IMR-90 (cell line): ENCODE results near the gene KDM4B. TPM values are rescaled to one million over a fixed set of nuclear protein-coding genes. Genes with fewer than 3 reads are reported as not detected.

Experiments
- ATAC-seq: fragments of 200-7000 bp; cut with Tn5 transposase; 2 replicates; pipeline ENCODE4 v1.9.1; 2020; ENCODE audit warnings: low read depth, mild to moderate bottlenecking, moderate library complexity
- BruUV-seq: library from RNA; stranded (reverse); fragments of 400-500 nt; replicated peaks from 2 replicates; lab custom pipeline; 2021; lab: Mats Ljungman, UMichigan
- CTCF ChIA-PET: fragments of 300-600 bp; formaldehyde crosslinking; extraction: SDS; loops from one replicate; lab custom pipeline; 2021; ENCODE audit warnings: antibody characterized with exemption; lab: Yijun Ruan, JAX
- POLR2A ChIA-PET: fragments of 300-600 bp; sonication (Branson Sonifier 250); formaldehyde crosslinking; loops from one replicate; lab custom pipeline; 2022; ENCODE audit warnings: antibody characterized with exemption; ENCODE audit not compliant: unreplicated experiment; lab: Charles Lee
- DNase-seq: peaks from one replicate; pipeline ENCODE4 v3.0.0; 2013
- H2AFZ ChIP-seq: replicated peaks from 2 replicates; pipeline ENCODE3; 2013; ENCODE audit warnings: low read length, mild to moderate bottlenecking; ENCODE audit not compliant: poor library complexity
- H2AK5ac ChIP-seq: 2 replicates; pipeline ENCODE4 v1.6.1; 2013; ENCODE audit warnings: low read depth, low read length, inconsistent platforms
- H2AK9ac ChIP-seq: replicated peaks from 2 replicates; pipeline ENCODE3; 2013; ENCODE audit warnings: mild to moderate bottlenecking, low read depth, low read length, moderate library complexity; ENCODE audit not compliant: poor library complexity
- H2BK120ac ChIP-seq: 2 replicates; pipeline ENCODE4 v1.6.1; 2013; ENCODE audit warnings: low read depth, low read length, inconsistent platforms
- H2BK15ac ChIP-seq: 3 replicates; pipeline ENCODE4 v1.6.1; 2013; ENCODE audit warnings: low read depth, low read length, inconsistent platforms
- H2BK20ac ChIP-seq: 2 replicates; pipeline ENCODE4 v1.6.1; 2013; ENCODE audit warnings: low read depth, mild to moderate bottlenecking, inconsistent platforms, low read length, moderate library complexity
- H2BK5ac ChIP-seq: 2 replicates; pipeline ENCODE4 v1.6.1; 2013; ENCODE audit warnings: mild to moderate bottlenecking, low read depth, low read length, inconsistent platforms; ENCODE audit not compliant: poor library complexity, severe bottlenecking
- H3K14ac ChIP-seq: replicated peaks from 2 replicates; pipeline ENCODE4 v1.6.1; 2013; ENCODE audit warnings: low read depth, low read length, inconsistent platforms
- H3K18ac ChIP-seq: 2 replicates; pipeline ENCODE4 v1.6.1; 2013; ENCODE audit warnings: low read depth, low read length, control low read depth
- H3K23ac ChIP-seq: 2 replicates; pipeline ENCODE4 v1.6.1; 2013; ENCODE audit warnings: low read depth, low read length, inconsistent platforms
- H3K27ac ChIP-seq: 2 replicates; pipeline ENCODE4 v1.5.1; 2013; ENCODE audit warnings: mild to moderate bottlenecking, control low read depth, low read length; ENCODE audit not compliant: insufficient read depth
- H3K27me3 ChIP-seq: 2 replicates; pipeline ENCODE4 v1.6.1; 2013; ENCODE audit warnings: low read length; ENCODE audit not compliant: control insufficient read depth, insufficient read depth
- H3K36me3 ChIP-seq: 2 replicates; pipeline ENCODE4 v1.6.1; 2013; ENCODE audit warnings: low read length, mixed read lengths; ENCODE audit not compliant: control insufficient read depth, insufficient read depth
- H3K4ac ChIP-seq: 2 replicates; pipeline ENCODE4 v1.6.1; 2013; ENCODE audit warnings: low read depth, low read length, inconsistent platforms
- H3K4me1 ChIP-seq: 2 replicates; pipeline ENCODE4 v1.6.1; 2013; ENCODE audit warnings: low read length, mixed read lengths; ENCODE audit not compliant: control insufficient read depth, insufficient read depth
- H3K4me2 ChIP-seq: 2 replicates; pipeline ENCODE4 v1.6.1; 2013; ENCODE audit warnings: low read depth, mild to moderate bottlenecking, control low read depth, low read length, moderate library complexity
- H3K4me3 ChIP-seq: 2 replicates; pipeline ENCODE4 v1.5.1; 2013; ENCODE audit warnings: low read depth, mild to moderate bottlenecking, control low read depth, low read length, moderate library complexity; ENCODE audit not compliant: insufficient read depth
- H3K56ac ChIP-seq: 2 replicates; pipeline ENCODE4 v1.6.1; 2013; ENCODE audit warnings: low read length, inconsistent platforms; ENCODE audit not compliant: insufficient read depth; ENCODE audit errors: extremely low read depth
- H3K79me1 ChIP-seq, 2 experiments: 2 replicates each; pipeline ENCODE4 v1.6.1; 2013; ENCODE audit warnings: low read length in 2 of 2, inconsistent platforms in 1 of 2, low read depth in 1 of 2
- H3K9ac ChIP-seq: 2 replicates; pipeline ENCODE4 v1.6.1; 2013; ENCODE audit warnings: low read depth, low read length, control low read depth
- H3K9me1 ChIP-seq: 2 replicates; pipeline ENCODE4 v1.6.1; 2013; ENCODE audit warnings: low read length, inconsistent platforms; ENCODE audit not compliant: insufficient read depth
- H3K9me3 ChIP-seq: 2 replicates; pipeline ENCODE4 v1.6.1; 2013; ENCODE audit warnings: low read length; ENCODE audit not compliant: control insufficient read depth, insufficient read depth
- H4K20me1 ChIP-seq: 2 replicates; pipeline ENCODE4 v1.6.1; 2013; ENCODE audit warnings: low read length, inconsistent platforms; ENCODE audit not compliant: insufficient read depth
- H4K5ac ChIP-seq: 2 replicates; pipeline ENCODE4 v1.6.1; 2013; ENCODE audit warnings: mild to moderate bottlenecking, low read depth, low read length, control low read depth
- H4K8ac ChIP-seq, 2 experiments: 2 replicates each; pipeline ENCODE4 v1.6.1; 2013; ENCODE audit warnings: low read depth in 2 of 2, low read length in 2 of 2, control low read depth in 1 of 2, inconsistent platforms in 1 of 2
- H4K91ac ChIP-seq: 2 replicates; pipeline ENCODE4 v1.6.1; 2013; ENCODE audit warnings: low read depth, low read length, inconsistent platforms; ENCODE audit not compliant: insufficient read depth
- BHLHE40 ChIP-seq: fragments of 150-350 bp; IDR thresholded peaks from 2 replicates; pipeline ENCODE4 v1.6.1; 2016; ENCODE audit warnings: mild to moderate bottlenecking, low read depth, low read length
- CEBPB ChIP-seq: IDR thresholded peaks from 2 replicates; pipeline ENCODE4 v1.6.1; 2012; ENCODE audit warnings: low read depth, low read length, improper control_type of control experiment
- CHD1 ChIP-seq: IDR thresholded peaks from 2 replicates; pipeline ENCODE4 v1.6.1; 2012; ENCODE audit warnings: low read depth, low read length, improper control_type of control experiment
- FOS ChIP-seq: fragments of 150-350 bp; IDR thresholded peaks from 2 replicates; pipeline ENCODE4 v1.6.1; 2016; ENCODE audit warnings: low read depth, low read length
- MAFK ChIP-seq: IDR thresholded peaks from 2 replicates; pipeline ENCODE4 v1.6.1; 2012; ENCODE audit warnings: low read depth, low read length, improper control_type of control experiment
- MAZ ChIP-seq: IDR thresholded peaks from 2 replicates; pipeline ENCODE4 v1.6.1; 2012; ENCODE audit warnings: low read depth, mild to moderate bottlenecking, low read length, improper control_type of control experiment, moderate library complexity, borderline replicate concordance
- MXI1 ChIP-seq: IDR thresholded peaks from 2 replicates; pipeline ENCODE4 v1.6.1; 2012; ENCODE audit warnings: low read depth, mild to moderate bottlenecking, low read length, moderate library complexity, borderline replicate concordance
- NFE2L2 ChIP-seq: fragments of 150-350 bp; IDR thresholded peaks from 2 replicates; pipeline ENCODE4 v1.6.1; 2016; ENCODE audit warnings: low read depth, mild to moderate bottlenecking, low read length
- POLR2A ChIP-seq: IDR thresholded peaks from 2 replicates; pipeline ENCODE4 v1.6.1; 2012; ENCODE audit warnings: mild to moderate bottlenecking, low read depth, low read length
- RCOR1 ChIP-seq: IDR thresholded peaks from 2 replicates; pipeline ENCODE4 v1.6.1; 2012; ENCODE audit warnings: mild to moderate bottlenecking, low read length, improper control_type of control experiment; ENCODE audit not compliant: insufficient replicate concordance
- RFX5 ChIP-seq: IDR thresholded peaks from 2 replicates; pipeline ENCODE4 v1.8.0; 2012; ENCODE audit warnings: low read depth, mild to moderate bottlenecking, low read length, moderate library complexity
- SMC3 ChIP-seq: fragments of 150-350 bp; IDR thresholded peaks from 2 replicates; pipeline ENCODE4 v1.6.1; 2016; ENCODE audit warnings: low read depth, mild to moderate bottlenecking, antibody characterized with exemption, low read length, moderate library complexity
- WGBS, 2 experiments: methylation state at CpG; one replicate each; pipeline versions ENCODE4 v1.1.5 to v1.1.7; 2013; ENCODE audit warnings: missing lambda C conversion rate in 2 of 2; ENCODE audit not compliant: insufficient read length in 1 of 2; ENCODE audit errors: extremely low coverage in 2 of 2; 5-methylcytosine and 5-hydroxymethylcytosine counted together
- dilution Hi-C: fragments of 300-500 bp; cut with HindIII; formaldehyde crosslinking; loops from one replicate; pipeline ENCODE4 v1.14.3; 2018; ENCODE audit warnings: low sequenced_read_pairs; ENCODE audit not compliant: unreplicated experiment
- in situ Hi-C: fragments of 300-500 bp; cut with MboI; formaldehyde crosslinking; loops from 3 replicates; pipeline ENCODE4 v1.14.3; 2019; ENCODE audit warnings: low sequenced_read_pairs, inconsistent platforms, mixed read lengths
- intact Hi-C: fragments of 100-400 bp; cut with micrococcal nuclease; formaldehyde crosslinking; loops from 2 replicates; pipeline ENCODE4 v1.10.0; 2022
- polyA plus RNA-seq, 3 experiments: library from polyadenylated mRNA; depleted of rRNA; stranded (reverse); fragments of >200 nt; gene quantifications; 2 replicates each; pipeline ENCODE4 v1.2.3, GENCODE V29; 2012; ENCODE audit warnings: low replicate concordance in 1 of 3
- total RNA-seq: library from RNA; depleted of rRNA; stranded (reverse); fragments of >200 nt; gene quantifications from 2 replicates; pipeline ENCODE4 v1.2.3, GENCODE V29; 2012
- TF ChIP-seq, protein P1 (sequence below): fragments of 150-350 bp; IDR thresholded peaks from 2 replicates; pipeline ENCODE4 v1.6.1; 2016; ENCODE audit warnings: low read depth, mild to moderate bottlenecking, low read length, moderate library complexity, borderline replicate concordance
- TF ChIP-seq, protein P2 (sequence below): fragments of 150-350 bp; IDR thresholded peaks from 2 replicates; pipeline ENCODE4 v1.6.1; 2017; ENCODE audit warnings: mild to moderate bottlenecking, antibody characterized with exemption, low read length, low read depth
- TF ChIP-seq, protein P3 (sequence below): conservative IDR thresholded peaks from 2 replicates; pipeline ENCODE4 v1.5.1; 2012; ENCODE audit warnings: mild to moderate bottlenecking, low read depth, low read length, improper control_type of control experiment

Gene KDM4B
- total and polyA plus RNA-seq, 2 of the 4 experiments (the other 2 are of a cell fraction): 5.0 to 17.9 TPM

DNA sequence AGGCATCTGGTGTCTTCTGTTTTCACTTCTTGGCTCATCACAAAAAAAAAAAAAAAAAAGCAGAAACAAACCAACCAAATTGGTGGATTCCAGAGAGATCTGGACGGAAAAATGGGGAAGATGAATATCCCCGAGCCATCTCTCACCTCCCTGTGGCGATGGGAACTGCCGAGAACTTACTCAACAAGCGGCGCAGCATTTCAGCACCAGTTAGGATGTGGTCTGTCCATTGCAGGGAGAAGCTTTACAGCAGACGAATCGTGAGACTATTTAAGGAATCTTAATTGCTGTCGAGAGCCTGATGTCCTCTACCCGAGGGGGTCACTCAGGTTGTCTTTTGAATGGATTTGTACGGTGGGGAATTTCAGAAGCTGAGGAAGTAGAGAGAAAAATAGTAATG lies 17.3 kb upstream of the KDM4B start:
- BruUV-seq: no TSS peak
- no peaks in the 10 kb centered on the region; the same call in 1 of the 2 replicates for H4K20me1 ChIP-seq
- no peak overlapping the region for H4K8ac ChIP-seq
- no peak overlapping the region for H2BK5ac ChIP-seq
- no peak overlapping the region for H3K4ac ChIP-seq
- no peak for DNase-seq
- H3K18ac ChIP-seq: no peak overlapping the region
- H2BK20ac ChIP-seq: no peak overlapping the region
- no peak overlapping the region for H3K56ac ChIP-seq
- no peak overlapping the region for H3K4me2 ChIP-seq
- H3K9me1 ChIP-seq: no peaks in the 10 kb centered on the region
- intact Hi-C loops: no loop called here
- POLR2A ChIA-PET: no interaction called here
- no peak overlapping the region for H3K27ac ChIP-seq
- CTCF ChIA-PET: no interaction called here
- H2AK5ac ChIP-seq: no peak overlapping the region
- H3K4me1 ChIP-seq: no peaks in the 10 kb centered on the region
- no peak overlapping the region for H2AFZ ChIP-seq
- H3K9me3 ChIP-seq: no peaks in the 10 kb centered on the region
- H2BK15ac ChIP-seq: no peak overlapping the region
- WGBS, 2 experiments: 81% methylated on average over 6 of the region's 11 CpGs; no CpG with 5 or more reads in 1 of the 2 experiments
- no peak overlapping the region for H3K9ac ChIP-seq
- no peak overlapping the region for H3K23ac ChIP-seq
- dilution Hi-C loops: no loop called here
- no peak overlapping the region for H4K5ac ChIP-seq
- no peaks in the 10 kb centered on the region for H3K27me3 ChIP-seq
- H4K91ac ChIP-seq: no peak overlapping the region
- peaks cover 4 to 41% of the 10 kb centered on the region in 2 experiments for H3K79me1 ChIP-seq
- H3K4me3 ChIP-seq: no peak overlapping the region
- TF ChIP-seq MAFK (no peak), MXI1 (no peak), BHLHE40 (no peak), MAZ (no peak), SMC3 (no peak), FOS (no peak), RCOR1 (no peak), CEBPB (no peak), NFE2L2 (no peak), POLR2A (no peak), RFX5 (no peak), CHD1 (no peak)
- TF ChIP-seq, protein P1, sequence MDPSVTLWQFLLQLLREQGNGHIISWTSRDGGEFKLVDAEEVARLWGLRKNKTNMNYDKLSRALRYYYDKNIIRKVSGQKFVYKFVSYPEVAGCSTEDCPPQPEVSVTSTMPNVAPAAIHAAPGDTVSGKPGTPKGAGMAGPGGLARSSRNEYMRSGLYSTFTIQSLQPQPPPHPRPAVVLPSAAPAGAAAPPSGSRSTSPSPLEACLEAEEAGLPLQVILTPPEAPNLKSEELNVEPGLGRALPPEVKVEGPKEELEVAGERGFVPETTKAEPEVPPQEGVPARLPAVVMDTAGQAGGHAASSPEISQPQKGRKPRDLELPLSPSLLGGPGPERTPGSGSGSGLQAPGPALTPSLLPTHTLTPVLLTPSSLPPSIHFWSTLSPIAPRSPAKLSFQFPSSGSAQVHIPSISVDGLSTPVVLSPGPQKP: no peak
- TF ChIP-seq, protein P2, sequence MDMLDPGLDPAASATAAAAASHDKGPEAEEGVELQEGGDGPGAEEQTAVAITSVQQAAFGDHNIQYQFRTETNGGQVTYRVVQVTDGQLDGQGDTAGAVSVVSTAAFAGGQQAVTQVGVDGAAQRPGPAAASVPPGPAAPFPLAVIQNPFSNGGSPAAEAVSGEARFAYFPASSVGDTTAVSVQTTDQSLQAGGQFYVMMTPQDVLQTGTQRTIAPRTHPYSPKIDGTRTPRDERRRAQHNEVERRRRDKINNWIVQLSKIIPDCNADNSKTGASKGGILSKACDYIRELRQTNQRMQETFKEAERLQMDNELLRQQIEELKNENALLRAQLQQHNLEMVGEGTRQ: no peak
- TF ChIP-seq, protein P3, sequence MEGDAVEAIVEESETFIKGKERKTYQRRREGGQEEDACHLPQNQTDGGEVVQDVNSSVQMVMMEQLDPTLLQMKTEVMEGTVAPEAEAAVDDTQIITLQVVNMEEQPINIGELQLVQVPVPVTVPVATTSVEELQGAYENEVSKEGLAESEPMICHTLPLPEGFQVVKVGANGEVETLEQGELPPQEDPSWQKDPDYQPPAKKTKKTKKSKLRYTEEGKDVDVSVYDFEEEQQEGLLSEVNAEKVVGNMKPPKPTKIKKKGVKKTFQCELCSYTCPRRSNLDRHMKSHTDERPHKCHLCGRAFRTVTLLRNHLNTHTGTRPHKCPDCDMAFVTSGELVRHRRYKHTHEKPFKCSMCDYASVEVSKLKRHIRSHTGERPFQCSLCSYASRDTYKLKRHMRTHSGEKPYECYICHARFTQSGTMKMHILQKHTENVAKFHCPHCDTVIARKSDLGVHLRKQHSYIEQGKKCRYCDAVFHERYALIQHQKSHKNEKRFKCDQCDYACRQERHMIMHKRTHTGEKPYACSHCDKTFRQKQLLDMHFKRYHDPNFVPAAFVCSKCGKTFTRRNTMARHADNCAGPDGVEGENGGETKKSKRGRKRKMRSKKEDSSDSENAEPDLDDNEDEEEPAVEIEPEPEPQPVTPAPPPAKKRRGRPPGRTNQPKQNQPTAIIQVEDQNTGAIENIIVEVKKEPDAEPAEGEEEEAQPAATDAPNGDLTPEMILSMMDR: no peak
- ATAC-seq: no peak
- H2AK9ac ChIP-seq: no peak overlapping the region
- peaks cover 26% of the 10 kb centered on the region for H3K36me3 ChIP-seq
- no peak overlapping the region for H2BK120ac ChIP-seq
- in situ Hi-C loops: no loop called here
- no peak overlapping the region for H3K14ac ChIP-seq
